Measurements from ENCODE around the gene C8A. TPM values are rescaled to one million over a fixed set of nuclear protein-coding genes. Genes with fewer than 3 reads are reported as not detected.

Gene C8A
- polyA plus RNA-seq, 1 experiment: not detected

DNA sequence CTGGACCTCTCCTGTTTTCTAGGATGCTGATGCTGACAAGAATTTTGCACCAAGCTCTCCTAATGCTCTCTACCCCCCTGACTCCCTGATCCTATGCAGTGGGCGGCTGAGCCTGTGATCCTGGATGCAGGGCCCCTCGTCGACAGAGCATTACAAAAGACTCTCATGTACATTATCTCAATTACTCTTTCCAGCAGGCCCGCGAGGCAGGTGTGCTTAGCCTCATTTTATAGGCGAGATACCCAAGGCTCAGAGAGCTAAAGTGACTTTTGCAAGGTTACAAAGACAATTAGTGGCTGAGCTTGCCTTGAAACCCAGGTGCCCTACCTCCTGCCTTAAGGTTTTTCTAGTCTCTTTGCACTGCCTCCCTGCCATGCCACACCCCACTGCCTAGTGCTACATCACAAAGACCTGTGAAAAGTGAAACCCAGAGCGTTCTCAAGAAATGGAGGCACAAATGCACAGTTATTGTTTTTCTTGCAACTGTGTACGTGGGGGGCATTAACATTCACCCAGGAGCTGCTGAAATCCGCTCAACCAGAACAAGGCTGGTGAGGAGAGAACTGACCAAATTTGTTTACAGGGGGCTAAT lies 10.0 kb upstream of the C8A start:
- Histone ChIP-seq H3K36me3 (ENCODE audit: control insufficient read depth, insufficient read depth, low read length) (no peaks in the 10 kb centered on the region), H3K4me3 (ENCODE audit: low read depth, low read length) (no peak overlapping the region), H3K27me3 (ENCODE audit: control insufficient read depth, insufficient read depth, low read length) (no peaks in the 10 kb centered on the region)
- CTCF ChIA-PET: no interaction called here
- DNase-seq (ENCODE audit: low read depth): no peak
- TF ChIP-seq CTCF (IDR thresholded peaks at IDR 0.05; ENCODE audit: insufficient read depth, low read depth, low read length): no peak
- POLR2A ChIA-PET: no interaction called here

DNA sequence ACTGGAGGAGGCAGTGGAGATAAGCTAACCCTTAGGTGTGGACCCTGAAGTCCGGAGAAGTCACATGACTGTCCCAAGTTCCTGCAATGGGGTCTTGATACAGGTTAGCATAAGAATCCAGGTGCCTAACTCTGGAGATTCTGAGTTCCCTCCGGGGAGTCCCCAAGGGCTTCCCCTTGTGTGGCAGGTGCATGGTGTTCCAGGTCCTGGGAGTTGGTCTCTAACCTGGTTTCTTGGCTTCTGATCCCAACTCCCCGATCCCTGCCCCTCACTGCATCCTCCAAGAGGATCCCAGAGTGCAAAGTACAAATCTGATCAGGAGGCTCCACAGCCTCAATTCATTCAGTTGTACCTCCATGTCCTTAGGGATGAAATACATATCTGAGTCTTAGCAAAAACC lies 9.3 kb upstream of the C8A start:
- Histone ChIP-seq H3K36me3 (ENCODE audit: control insufficient read depth, insufficient read depth, low read length) (no peaks in the 10 kb centered on the region), H3K4me3 (ENCODE audit: low read depth, low read length) (no peak overlapping the region), H3K27me3 (ENCODE audit: control insufficient read depth, insufficient read depth, low read length) (no peaks in the 10 kb centered on the region)
- POLR2A ChIA-PET: no interaction called here
- DNase-seq (ENCODE audit: low read depth): no peak
- TF ChIP-seq CTCF (IDR thresholded peaks at IDR 0.05; ENCODE audit: insufficient read depth, low read depth, low read length): no peak
- CTCF ChIA-PET: interaction anchor here (0.6 kb wide), 1 partner anchor 35 kb away, joined by 3 read pairs; no protein-coding TSS in a partner anchor

DNA sequence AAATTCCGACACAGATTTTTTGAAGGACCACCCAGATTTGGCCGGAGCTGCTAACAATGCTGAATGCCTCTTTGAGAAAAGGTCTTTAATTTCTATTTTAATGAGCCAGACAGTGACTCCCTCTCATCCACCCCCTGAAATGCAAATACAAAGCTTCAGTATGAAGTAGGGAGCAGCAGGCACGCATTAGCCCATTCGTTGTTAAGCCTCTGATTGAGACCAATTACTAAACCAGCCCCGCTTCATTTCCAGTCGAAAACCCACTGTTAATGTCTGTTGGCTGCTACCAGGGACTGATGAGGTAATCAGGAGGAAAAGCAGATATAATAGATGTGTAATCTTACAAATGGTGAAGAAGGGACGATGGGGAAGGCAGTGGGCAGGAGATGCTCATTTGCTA lies 4.8 kb upstream of the C8A start:
- POLR2A ChIA-PET: no interaction called here
- Histone ChIP-seq H3K27me3 (ENCODE audit: control insufficient read depth, insufficient read depth, low read length) (no peaks in the 10 kb centered on the region), H3K4me3 (ENCODE audit: low read depth, low read length) (no peak overlapping the region), H3K36me3 (ENCODE audit: control insufficient read depth, insufficient read depth, low read length) (no peaks in the 10 kb centered on the region)
- CTCF ChIA-PET: no interaction called here
- TF ChIP-seq CTCF (IDR thresholded peaks at IDR 0.05; ENCODE audit: insufficient read depth, low read depth, low read length): no peak
- no peak for DNase-seq (ENCODE audit: low read depth)

DNA sequence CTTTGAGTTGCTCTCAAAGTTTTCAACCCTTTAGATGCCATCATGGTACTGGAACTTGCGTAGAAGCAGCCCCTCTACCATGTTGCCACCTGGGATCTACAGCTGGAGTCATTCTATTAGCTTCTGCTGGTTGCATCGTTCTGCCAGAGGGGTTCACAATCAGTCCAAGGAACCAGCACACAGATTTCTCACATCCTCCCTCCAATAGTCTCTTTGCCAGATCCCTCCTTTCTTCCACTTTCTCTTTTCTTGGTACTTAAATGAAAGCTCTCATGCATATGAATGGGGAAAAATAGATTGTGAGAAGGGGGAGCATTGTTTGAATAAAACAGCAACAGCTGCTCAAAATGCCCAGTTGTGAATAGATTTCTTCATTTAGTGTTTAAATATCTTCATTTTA lies 4.2 kb upstream of the C8A start:
- Histone ChIP-seq H3K36me3 (ENCODE audit: control insufficient read depth, insufficient read depth, low read length) (no peaks in the 10 kb centered on the region), H3K4me3 (ENCODE audit: low read depth, low read length) (no peak overlapping the region), H3K27me3 (ENCODE audit: control insufficient read depth, insufficient read depth, low read length) (no peaks in the 10 kb centered on the region)
- ChIA-PET CTCF (interaction anchor here (1.3 kb wide), 1 partner anchor 14 kb away, joined by 3 read pairs; no protein-coding TSS in a partner anchor), POLR2A (no interaction called here)
- TF ChIP-seq CTCF (IDR thresholded peaks at IDR 0.05; ENCODE audit: insufficient read depth, low read depth, low read length): no peak
- no peak for DNase-seq (ENCODE audit: low read depth)

DNA sequence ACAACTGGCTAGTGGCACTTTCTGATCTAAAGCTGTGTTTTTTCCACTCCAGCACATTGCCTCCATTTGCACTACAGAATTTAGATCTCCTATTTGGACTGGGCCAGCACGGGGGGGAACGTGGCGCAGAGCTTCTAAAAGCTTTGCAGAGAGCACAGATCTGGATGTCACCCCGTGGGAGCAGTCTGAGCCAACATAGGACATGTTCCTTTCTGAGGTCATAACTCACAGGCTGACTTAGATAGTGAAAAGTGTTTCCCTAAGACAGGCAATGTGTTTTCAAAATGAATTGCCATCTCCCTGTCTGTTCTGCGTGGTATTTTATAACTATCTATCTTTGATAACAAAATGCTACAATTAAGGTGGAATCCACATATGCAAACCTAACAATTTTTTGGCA lies 3.7 kb upstream of the C8A start:
- ChIA-PET CTCF (interaction anchor here (1.3 kb wide), 1 partner anchor 15 kb away, joined by 3 read pairs; no protein-coding TSS in a partner anchor), POLR2A (no interaction called here)
- Histone ChIP-seq H3K4me3 (ENCODE audit: low read depth, low read length) (no peak overlapping the region), H3K36me3 (ENCODE audit: control insufficient read depth, insufficient read depth, low read length) (no peaks in the 10 kb centered on the region), H3K27me3 (ENCODE audit: control insufficient read depth, insufficient read depth, low read length) (no peaks in the 10 kb centered on the region)
- no peak for DNase-seq (ENCODE audit: low read depth)
- TF ChIP-seq CTCF (IDR thresholded peaks at IDR 0.05; ENCODE audit: insufficient read depth, low read depth, low read length): no peak

Data from BJ (cell line).